ENCODE results near the gene GPR42.

The GPR42 gene

GRCh38 chr19:35404879-35405622 lies 34.2 kb downstream of the GPR42 start:
- no peak overlapping the region for H3K4me3 ChIP-seq (ENCODE audit: low read length)
- TF ChIP-seq, protein P1, sequence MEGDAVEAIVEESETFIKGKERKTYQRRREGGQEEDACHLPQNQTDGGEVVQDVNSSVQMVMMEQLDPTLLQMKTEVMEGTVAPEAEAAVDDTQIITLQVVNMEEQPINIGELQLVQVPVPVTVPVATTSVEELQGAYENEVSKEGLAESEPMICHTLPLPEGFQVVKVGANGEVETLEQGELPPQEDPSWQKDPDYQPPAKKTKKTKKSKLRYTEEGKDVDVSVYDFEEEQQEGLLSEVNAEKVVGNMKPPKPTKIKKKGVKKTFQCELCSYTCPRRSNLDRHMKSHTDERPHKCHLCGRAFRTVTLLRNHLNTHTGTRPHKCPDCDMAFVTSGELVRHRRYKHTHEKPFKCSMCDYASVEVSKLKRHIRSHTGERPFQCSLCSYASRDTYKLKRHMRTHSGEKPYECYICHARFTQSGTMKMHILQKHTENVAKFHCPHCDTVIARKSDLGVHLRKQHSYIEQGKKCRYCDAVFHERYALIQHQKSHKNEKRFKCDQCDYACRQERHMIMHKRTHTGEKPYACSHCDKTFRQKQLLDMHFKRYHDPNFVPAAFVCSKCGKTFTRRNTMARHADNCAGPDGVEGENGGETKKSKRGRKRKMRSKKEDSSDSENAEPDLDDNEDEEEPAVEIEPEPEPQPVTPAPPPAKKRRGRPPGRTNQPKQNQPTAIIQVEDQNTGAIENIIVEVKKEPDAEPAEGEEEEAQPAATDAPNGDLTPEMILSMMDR (IDR thresholded peaks at IDR 0.05; ENCODE audit: insufficient read depth, low read depth, low read length, missing control alignments), result no peak
- DNase-seq (ENCODE audit: low read depth), result peak; percentile 91

DNA sequence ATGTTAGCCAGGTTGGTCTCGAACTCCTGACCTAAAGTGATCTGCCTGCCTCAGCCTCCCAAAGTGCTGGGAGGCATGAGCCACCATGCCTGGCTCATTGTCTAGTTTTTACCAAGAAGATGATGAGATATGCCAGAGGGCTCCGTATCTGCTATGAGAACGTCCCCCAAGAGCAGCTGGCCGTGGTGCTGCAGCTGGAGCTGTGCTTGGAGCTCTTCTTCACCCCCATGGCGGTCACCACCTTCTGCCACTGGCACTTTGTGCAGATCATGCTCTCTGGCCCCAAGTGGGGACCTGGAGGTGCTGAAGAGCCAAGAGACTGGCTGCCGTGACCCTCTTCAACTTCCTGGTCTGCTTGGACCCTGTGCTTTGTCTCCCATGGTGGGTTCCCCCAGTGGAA lies 36.8 kb downstream of the GPR42 start:
- TF ChIP-seq, protein P1 (IDR thresholded peaks at IDR 0.05; ENCODE audit: insufficient read depth, low read depth, low read length, missing control alignments), result no peak
- H3K4me3 ChIP-seq (ENCODE audit: low read length), result no peak overlapping the region
- DNase-seq (ENCODE audit: low read depth), result no peak

DNA sequence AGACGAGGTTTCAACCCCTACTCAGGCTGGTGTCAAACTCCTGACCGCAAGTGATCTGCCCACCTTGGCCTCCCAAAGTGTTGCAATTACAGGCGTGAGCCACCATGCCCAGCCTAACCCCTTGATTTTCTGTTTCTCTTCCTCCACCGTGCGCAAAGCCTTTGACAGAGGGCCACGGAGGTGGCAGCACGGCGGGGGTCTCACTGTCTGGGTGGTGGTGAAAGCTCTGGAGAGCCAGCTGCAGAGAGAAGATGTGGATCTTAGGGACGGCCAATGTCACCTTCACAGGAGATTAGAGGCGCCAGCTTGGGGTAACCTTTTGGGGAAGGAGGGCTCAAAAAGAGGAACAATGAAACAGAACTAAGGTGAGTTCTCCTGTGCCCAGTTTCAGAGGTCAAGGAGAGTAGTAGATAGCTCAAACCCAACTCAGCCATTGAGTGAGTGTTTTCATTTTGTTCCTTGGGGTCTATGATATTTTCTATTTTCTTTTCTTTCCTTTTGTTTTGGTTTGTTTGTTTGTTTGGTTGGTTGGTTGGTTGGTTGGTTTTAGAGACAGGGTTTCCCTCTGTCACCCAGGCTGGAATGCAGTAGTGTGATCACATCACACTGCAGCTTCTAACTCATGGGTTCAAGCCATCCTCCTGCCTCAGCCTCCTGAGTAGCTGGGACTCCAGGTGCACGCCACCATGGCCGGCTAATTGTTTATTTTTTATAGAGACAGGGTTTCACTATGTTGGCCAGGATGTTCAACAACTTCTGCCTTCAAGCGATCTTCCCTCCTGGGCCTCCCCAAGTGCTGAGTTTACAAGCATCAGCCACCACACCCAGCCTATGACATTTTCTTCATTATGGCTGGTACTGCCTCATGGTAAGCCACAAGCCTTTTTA lies 37.7 kb downstream of the GPR42 start:
- H3K4me3 ChIP-seq (ENCODE audit: low read length), result no peak overlapping the region
- DNase-seq (ENCODE audit: low read depth), result no peak
- TF ChIP-seq, protein P1 (IDR thresholded peaks at IDR 0.05; ENCODE audit: insufficient read depth, low read depth, low read length, missing control alignments), result no peak

DNA sequence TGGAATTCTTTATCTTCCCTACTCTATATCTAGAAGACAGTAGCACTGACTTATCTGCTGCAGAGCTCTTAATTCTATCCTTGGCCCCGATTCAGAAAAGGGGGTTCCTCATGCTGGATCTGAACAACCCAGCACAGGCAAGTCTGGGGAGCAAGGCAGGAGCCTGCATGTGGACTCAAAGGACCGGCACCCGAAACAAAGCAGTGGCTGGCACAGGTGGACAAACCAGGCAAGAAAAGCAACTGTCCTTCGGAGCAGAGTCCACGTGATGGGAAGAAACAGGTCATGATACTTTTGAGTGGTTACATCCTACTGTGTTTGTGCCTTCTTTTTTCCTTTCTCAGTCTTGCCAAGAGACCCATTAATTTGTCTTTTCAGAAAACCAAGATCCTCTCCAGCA lies 38.3 kb downstream of the GPR42 start:
- DNase-seq (ENCODE audit: low read depth), result no peak
- TF ChIP-seq, protein P1 (IDR thresholded peaks at IDR 0.05; ENCODE audit: insufficient read depth, low read depth, low read length, missing control alignments), result no peak
- no peak overlapping the region for H3K4me3 ChIP-seq (ENCODE audit: low read length)

DNA sequence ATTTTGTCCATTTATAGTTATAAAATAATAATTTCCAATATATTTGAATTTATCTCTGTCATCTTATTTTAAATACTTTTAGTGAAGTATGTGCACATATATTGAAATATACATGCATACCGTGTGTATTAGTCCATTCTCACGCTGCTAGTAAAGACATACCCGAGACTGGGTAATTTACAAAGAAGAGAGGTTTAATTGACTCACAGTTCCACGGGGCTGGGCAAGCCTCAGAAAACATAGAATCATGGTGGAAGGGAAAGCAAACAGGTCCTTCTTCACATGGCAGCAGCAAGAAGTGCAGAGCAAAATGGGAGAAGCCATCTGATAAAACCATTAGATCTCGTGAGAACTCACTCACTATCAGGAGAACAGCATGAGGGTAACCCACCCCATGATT lies 39.6 kb downstream of the GPR42 start:
- TF ChIP-seq, protein P1 (IDR thresholded peaks at IDR 0.05; ENCODE audit: insufficient read depth, low read depth, low read length, missing control alignments), result no peak
- no peak for DNase-seq (ENCODE audit: low read depth)
- H3K4me3 ChIP-seq (ENCODE audit: low read length), result no peak overlapping the region

- DNase-seq (ENCODE audit: low read depth), result no peak
- TF ChIP-seq, protein P1 (IDR thresholded peaks at IDR 0.05; ENCODE audit: insufficient read depth, low read depth, low read length, missing control alignments), result no peak
- no peak overlapping the region for H3K4me3 ChIP-seq (ENCODE audit: low read length)
These were observed 43.6 kb downstream of the GPR42 start for GRCh38 chr19:35414442-35414841.
